DMS 273 (cell line): Measurements from ENCODE around the gene ZNF212.
"Not testable (repeated sequence)": the region's sequence is repeated elsewhere in the genome, so short reads cannot be mapped to it uniquely, and the experiment has no call there.

ENCODE experiments used
- DNase-seq: peaks from one replicate; lab custom pipeline; 2025; ENCODE audit not compliant: unreplicated experiment; lab: John Stamatoyannopoulos, UW

Gene ZNF212

GRCh38 chr7:149218469-149219420 lies 20.7 kb upstream of the ZNF212 start:
- no peak for DNase-seq

- DNase-seq, result no peak
Measured at GRCh38 chr7:149220534-149220933, 18.9 kb upstream of the ZNF212 start.

GRCh38 chr7:149223176-149223575 lies 16.3 kb upstream of the ZNF212 start:
- DNase-seq, result no peak

GRCh38 chr7:149223761-149224160 lies 15.7 kb upstream of the ZNF212 start:
- DNase-seq, result no peak

GRCh38 chr7:149224352-149224751 lies 15.1 kb upstream of the ZNF212 start:
- DNase-seq, result no peak

GRCh38 chr7:149225106-149225505 lies 14.3 kb upstream of the ZNF212 start:
- DNase-seq, result no peak

GRCh38 chr7:149225656-149226055 lies 13.8 kb upstream of the ZNF212 start:
- no peak for DNase-seq

- DNase-seq, result not testable (repeated sequence)
Measured at GRCh38 chr7:149226366-149226765, 13.1 kb upstream of the ZNF212 start.

GRCh38 chr7:149226840-149227494 lies 12.5 kb upstream of the ZNF212 start:
- no peak for DNase-seq

- DNase-seq, result peak; percentile 78
Measured at GRCh38 chr7:149228831-149229471, 10.5 kb upstream of the ZNF212 start.

GRCh38 chr7:149229526-149229925 lies 9.9 kb upstream of the ZNF212 start:
- peak; percentile 74 for DNase-seq

GRCh38 chr7:149232362-149232761 lies 7.1 kb upstream of the ZNF212 start:
- no peak for DNase-seq

GRCh38 chr7:149233655-149234204 lies 5.7 kb upstream of the ZNF212 start:
- not testable (repeated sequence) for DNase-seq

- no peak for DNase-seq
Measured at GRCh38 chr7:149237502-149237901, 1.9 kb upstream of the ZNF212 start.

- DNase-seq, result no peak
Measured at GRCh38 chr7:149238051-149238450, 1.4 kb upstream of the ZNF212 start.

GRCh38 chr7:149240637-149241036 lies 1.2 kb downstream of the ZNF212 start:
- no peak for DNase-seq

- DNase-seq, result no peak
Measured at GRCh38 chr7:149241696-149242095, 2.2 kb downstream of the ZNF212 start.

- no peak for DNase-seq
Measured at GRCh38 chr7:149245244-149245643, 5.8 kb downstream of the ZNF212 start.

GRCh38 chr7:149245744-149246143 lies 6.3 kb downstream of the ZNF212 start:
- DNase-seq, result no peak

- DNase-seq, result no peak
Measured at GRCh38 chr7:149248777-149249176, 9.3 kb downstream of the ZNF212 start.

GRCh38 chr7:149250151-149250550 lies 10.7 kb downstream of the ZNF212 start:
- not testable (repeated sequence) for DNase-seq
